ENCODE results near the gene DGKZ.

DGKZ gene

GRCh38 chr11:46408407-46408986, 61.2 kb downstream of the DGKZ start:
- no peaks in the 10 kb centered on the region; the same call in 1 of the 2 replicates for H3K36me3 ChIP-seq
- no peak overlapping the region for H3K4me3 ChIP-seq (ENCODE audit: low read depth, low read length)
- H3K9me3 ChIP-seq, result no peaks in the 10 kb centered on the region
- TF ChIP-seq, protein P1, sequence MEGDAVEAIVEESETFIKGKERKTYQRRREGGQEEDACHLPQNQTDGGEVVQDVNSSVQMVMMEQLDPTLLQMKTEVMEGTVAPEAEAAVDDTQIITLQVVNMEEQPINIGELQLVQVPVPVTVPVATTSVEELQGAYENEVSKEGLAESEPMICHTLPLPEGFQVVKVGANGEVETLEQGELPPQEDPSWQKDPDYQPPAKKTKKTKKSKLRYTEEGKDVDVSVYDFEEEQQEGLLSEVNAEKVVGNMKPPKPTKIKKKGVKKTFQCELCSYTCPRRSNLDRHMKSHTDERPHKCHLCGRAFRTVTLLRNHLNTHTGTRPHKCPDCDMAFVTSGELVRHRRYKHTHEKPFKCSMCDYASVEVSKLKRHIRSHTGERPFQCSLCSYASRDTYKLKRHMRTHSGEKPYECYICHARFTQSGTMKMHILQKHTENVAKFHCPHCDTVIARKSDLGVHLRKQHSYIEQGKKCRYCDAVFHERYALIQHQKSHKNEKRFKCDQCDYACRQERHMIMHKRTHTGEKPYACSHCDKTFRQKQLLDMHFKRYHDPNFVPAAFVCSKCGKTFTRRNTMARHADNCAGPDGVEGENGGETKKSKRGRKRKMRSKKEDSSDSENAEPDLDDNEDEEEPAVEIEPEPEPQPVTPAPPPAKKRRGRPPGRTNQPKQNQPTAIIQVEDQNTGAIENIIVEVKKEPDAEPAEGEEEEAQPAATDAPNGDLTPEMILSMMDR (IDR thresholded peaks at IDR 0.05; ENCODE audit: low read depth, low read length), result no peak
- peak; percentile 20 for DNase-seq
- H3K27me3 ChIP-seq, result no peaks in the 10 kb centered on the region
- H3K4me1 ChIP-seq, result no peaks in the 10 kb centered on the region

DNA sequence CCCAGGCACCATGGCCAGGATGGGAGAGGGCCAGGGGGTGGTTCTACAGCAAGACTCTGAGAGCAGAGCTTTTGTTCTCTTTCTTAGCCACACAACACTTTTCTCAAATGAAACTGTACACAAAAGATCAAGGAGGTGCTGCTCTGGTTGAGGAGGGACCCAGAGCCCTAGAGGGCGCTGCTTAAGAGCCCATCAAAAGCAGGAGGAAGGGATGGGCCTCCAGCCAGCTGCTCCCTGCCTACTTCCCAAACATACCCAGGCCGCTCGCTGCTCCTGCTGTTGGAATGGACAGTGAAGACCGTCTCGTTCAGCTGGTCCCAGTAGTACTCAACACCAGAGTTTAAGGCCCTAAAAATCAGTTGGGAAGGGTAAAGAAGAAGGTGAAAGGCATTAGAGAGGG, 62.8 kb downstream of the DGKZ start:
- Histone ChIP-seq H3K36me3 (no peaks in the 10 kb centered on the region; the same call in 1 of the 2 replicates), H3K27me3 (no peaks in the 10 kb centered on the region), H3K4me3 (ENCODE audit: low read depth, low read length) (no peak overlapping the region), H3K9me3 (no peaks in the 10 kb centered on the region), H3K4me1 (no peaks in the 10 kb centered on the region)
- no peak for DNase-seq
- TF ChIP-seq, protein P1 (IDR thresholded peaks at IDR 0.05; ENCODE audit: low read depth, low read length), result peak; percentile 30; the same call in 1 of the 2 replicates

DNA sequence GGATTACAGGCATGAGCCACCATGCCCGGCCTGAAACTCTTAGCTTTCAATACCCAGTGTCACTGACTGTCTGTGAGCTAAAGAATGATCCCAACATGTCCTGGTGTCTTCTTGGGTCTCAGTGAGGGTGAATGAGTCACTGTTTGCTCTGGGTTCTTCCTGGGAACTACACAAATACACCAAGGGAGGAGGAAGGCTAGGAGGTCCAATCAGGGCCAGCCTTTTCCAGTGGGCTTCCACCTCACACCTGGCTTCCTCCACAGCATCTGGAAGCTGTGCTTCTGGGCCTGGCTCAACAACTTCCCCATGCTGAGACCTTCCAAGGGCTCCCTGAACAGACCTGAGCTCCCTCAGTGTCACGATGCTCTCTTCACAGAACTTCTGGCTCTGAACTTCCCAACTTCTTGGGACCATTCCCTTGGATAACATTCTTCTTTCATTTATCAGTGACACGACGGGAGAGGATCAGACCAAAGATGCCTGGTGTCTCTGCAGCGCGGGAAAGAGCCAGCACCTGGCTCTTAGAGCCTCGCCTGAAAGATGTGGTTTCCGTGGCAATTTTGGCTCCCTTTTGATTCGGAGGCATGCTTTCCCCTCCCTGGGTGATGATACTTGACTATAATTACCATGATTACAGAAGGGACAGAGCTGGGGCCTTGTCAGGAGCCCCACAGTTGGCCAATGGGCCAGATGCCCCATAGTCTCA, 66.7 kb downstream of the DGKZ start:
- Histone ChIP-seq H3K9me3 (no peaks in the 10 kb centered on the region), H3K4me1 (no peaks in the 10 kb centered on the region), H3K4me3 (ENCODE audit: low read depth, low read length) (no peak overlapping the region), H3K36me3 (no peaks in the 10 kb centered on the region; the same call in 1 of the 2 replicates), H3K27me3 (no peaks in the 10 kb centered on the region)
- TF ChIP-seq, protein P1 (IDR thresholded peaks at IDR 0.05; ENCODE audit: low read depth, low read length), result no peak
- DNase-seq, result no peak

- Histone ChIP-seq H3K4me1 (no peaks in the 10 kb centered on the region), H3K36me3 (no peaks in the 10 kb centered on the region; the same call in 1 of the 2 replicates), H3K9me3 (no peaks in the 10 kb centered on the region), H3K4me3 (ENCODE audit: low read depth, low read length) (no peak overlapping the region), H3K27me3 (no peaks in the 10 kb centered on the region)
- TF ChIP-seq, protein P1 (IDR thresholded peaks at IDR 0.05; ENCODE audit: low read depth, low read length), result no peak
- DNase-seq, result no peak
Measured at GRCh38 chr11:46414466-46414796, 67.2 kb downstream of the DGKZ start.

- DNase-seq, result no peak
- TF ChIP-seq, protein P1 (IDR thresholded peaks at IDR 0.05; ENCODE audit: low read depth, low read length), result no peak
- no peaks in the 10 kb centered on the region for H3K9me3 ChIP-seq
- H3K27me3 ChIP-seq, result no peaks in the 10 kb centered on the region
- no peaks in the 10 kb centered on the region for H3K4me1 ChIP-seq
- no peaks in the 10 kb centered on the region; the same call in 1 of the 2 replicates for H3K36me3 ChIP-seq
- no peak overlapping the region for H3K4me3 ChIP-seq (ENCODE audit: low read depth, low read length)
Measured at GRCh38 chr11:46414879-46415278, 67.6 kb downstream of the DGKZ start.

DNA sequence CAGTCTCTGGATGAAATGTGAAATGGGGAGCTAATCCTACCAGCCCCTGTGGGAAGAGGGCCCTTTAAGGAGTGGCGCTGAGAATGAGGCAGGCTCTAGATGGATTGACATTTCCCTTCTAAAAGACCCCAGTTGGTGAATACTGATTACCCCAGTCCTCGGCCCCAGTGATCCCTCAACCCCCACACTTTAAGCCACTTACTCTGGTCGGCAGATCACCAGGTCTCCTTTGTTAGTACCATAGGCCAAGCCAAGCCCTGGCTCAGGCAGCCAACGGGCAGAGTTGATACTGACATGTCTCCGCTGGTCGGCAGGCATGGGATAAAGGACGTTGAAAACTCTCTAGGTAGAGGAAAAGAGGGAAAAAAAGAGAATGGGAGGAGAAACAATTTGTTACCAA, 70.4 kb downstream of the DGKZ start:
- H3K36me3 ChIP-seq, result no peaks in the 10 kb centered on the region; the same call in 1 of the 2 replicates
- no peaks in the 10 kb centered on the region for H3K27me3 ChIP-seq
- H3K4me1 ChIP-seq, result no peaks in the 10 kb centered on the region
- TF ChIP-seq, protein P1 (IDR thresholded peaks at IDR 0.05; ENCODE audit: low read depth, low read length), result no peak
- H3K9me3 ChIP-seq, result no peaks in the 10 kb centered on the region
- no peak overlapping the region for H3K4me3 ChIP-seq (ENCODE audit: low read depth, low read length)
- DNase-seq, result no peak
